Upper lobe of right lung (tissue), 1 donor: Measurements from ENCODE around the gene FXYD6. TPM values are rescaled to one million over a fixed set of nuclear protein-coding genes. Genes with fewer than 3 reads are reported as not detected.

Source experiments
- ATAC-seq: fragments of 200-7000 bp; cut with Tn5 transposase; one replicate; pipeline ENCODE4 v1.9.1; 2020; ENCODE audit warnings: mild to moderate bottlenecking, moderate library complexity
- DNase-seq: peaks from one replicate; pipeline ENCODE4 v3.0.0-alpha.2; 2020
- H3K27ac ChIP-seq: fragments of 200-600 bp; one replicate; pipeline ENCODE4 v1.8.0; 2022
- H3K27me3 ChIP-seq: fragments of 200-600 bp; one replicate; pipeline ENCODE4 v1.8.0; 2022; ENCODE audit warnings: mild to moderate bottlenecking
- H3K36me3 ChIP-seq: fragments of 200-600 bp; one replicate; pipeline ENCODE4 v1.8.0; 2022
- H3K4me1 ChIP-seq: fragments of 200-600 bp; one replicate; pipeline ENCODE4 v1.8.0; 2022
- H3K4me3 ChIP-seq: fragments of 200-600 bp; one replicate; pipeline ENCODE4 v1.8.0; 2022; ENCODE audit warnings: mild to moderate bottlenecking
- H3K9me3 ChIP-seq: fragments of 200-600 bp; one replicate; pipeline ENCODE4 v1.8.0; 2022
- intact Hi-C: fragments of 100-400 bp; cut with DNase I; formaldehyde crosslinking; loops from one replicate; pipeline ENCODE4 v1.11.0; 2022
- total RNA-seq: library from RNA; stranded (reverse); fragmentation: NEBNext Ultra II Directional; extraction: Animal tissue kit (Norgen Biotek cat#: 25700); gene quantifications from one replicate; pipeline ENCODE4 v1.2.1, GENCODE V29; 2021
- TF ChIP-seq, protein P1 (sequence below): fragments of 200-600 bp; IDR thresholded peaks from one replicate; pipeline ENCODE4 v1.8.0; 2022; ENCODE audit warnings: antibody characterized with exemption
- donor health status: DM: no; HTN: yes; CAD: no; lungs with severe emphysema.

The FXYD6 gene
- total RNA-seq, 1 donor from 2014 or later = 59.0 TPM

DNA sequence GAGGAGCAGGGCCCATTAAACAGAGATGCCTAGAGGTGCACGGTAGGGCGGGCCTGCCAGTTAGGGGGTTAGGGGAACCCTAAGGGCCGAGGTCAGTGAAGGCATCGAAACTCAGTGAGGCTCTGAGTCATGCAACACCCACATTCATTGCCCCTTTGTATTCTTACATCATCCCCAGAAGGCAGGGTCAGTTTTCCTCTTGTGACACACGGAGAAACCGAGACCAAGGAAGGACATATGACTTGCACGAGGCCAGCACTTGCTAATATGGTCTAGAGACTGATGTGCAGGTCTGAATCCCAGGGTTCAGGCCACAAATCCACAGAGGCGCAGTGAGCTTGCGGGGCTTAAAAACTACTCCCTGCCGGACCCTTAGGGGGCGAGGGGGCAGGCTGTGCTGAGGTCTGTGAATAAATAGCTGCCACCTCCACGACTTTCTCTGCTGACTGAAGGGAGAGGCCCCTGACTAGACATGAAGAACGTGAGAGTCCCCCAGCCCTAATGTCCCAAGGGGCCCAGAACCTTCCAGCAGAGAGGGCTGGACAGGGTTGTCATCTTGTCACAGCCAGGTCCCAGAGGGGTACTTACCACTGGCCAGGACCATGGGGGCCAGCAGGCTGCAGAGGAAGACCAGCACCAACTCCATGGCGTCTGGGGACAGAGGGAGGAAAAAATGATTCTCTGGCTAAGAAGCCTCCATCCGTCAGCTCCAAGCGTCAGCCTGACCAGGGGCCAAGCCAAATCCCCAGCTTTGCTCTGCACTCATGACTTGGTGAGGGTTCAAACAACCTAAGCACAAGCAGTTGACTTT is 34.1 kb downstream of the FXYD6 start:
- Histone ChIP-seq H3K27ac (no peak overlapping the region), H3K4me3 (no peak overlapping the region), H3K4me1 (peaks cover 6% of the 10 kb centered on the region), H3K36me3 (no peaks in the 10 kb centered on the region), H3K9me3 (no peaks in the 10 kb centered on the region), H3K27me3 (no peaks in the 10 kb centered on the region)
- TF ChIP-seq, protein P1, sequence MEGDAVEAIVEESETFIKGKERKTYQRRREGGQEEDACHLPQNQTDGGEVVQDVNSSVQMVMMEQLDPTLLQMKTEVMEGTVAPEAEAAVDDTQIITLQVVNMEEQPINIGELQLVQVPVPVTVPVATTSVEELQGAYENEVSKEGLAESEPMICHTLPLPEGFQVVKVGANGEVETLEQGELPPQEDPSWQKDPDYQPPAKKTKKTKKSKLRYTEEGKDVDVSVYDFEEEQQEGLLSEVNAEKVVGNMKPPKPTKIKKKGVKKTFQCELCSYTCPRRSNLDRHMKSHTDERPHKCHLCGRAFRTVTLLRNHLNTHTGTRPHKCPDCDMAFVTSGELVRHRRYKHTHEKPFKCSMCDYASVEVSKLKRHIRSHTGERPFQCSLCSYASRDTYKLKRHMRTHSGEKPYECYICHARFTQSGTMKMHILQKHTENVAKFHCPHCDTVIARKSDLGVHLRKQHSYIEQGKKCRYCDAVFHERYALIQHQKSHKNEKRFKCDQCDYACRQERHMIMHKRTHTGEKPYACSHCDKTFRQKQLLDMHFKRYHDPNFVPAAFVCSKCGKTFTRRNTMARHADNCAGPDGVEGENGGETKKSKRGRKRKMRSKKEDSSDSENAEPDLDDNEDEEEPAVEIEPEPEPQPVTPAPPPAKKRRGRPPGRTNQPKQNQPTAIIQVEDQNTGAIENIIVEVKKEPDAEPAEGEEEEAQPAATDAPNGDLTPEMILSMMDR = no peak
- intact Hi-C loops = loop anchor here (5.0 kb wide), 1 partner anchor 105 kb away; no protein-coding TSS in a partner anchor
- DNase-seq (peak; percentile 63), ATAC-seq (peak; percentile 82)

DNA sequence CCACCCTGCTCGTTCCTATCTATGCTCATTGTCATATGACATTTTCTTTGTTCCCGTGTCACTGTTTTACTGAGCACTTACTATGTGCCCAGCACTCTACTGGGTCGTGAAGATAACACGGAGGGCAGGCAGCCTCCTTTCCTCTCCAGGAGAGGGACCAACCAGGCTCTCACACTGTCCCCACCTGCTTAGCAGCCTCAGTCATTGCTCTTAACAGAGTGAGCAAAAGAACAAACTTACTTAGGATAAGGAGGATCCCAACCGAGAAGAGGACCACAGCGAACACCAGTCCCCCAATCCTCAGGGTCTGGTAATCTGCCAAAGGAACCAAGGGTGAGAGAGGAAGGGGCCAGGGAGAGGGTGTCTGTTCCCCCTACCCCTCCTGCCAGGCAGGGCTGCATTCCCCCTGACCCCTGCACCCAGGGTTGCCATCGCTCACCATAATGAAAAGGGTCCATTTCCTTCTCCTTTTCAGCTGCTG is 34.9 kb downstream of the FXYD6 start:
- ATAC-seq (peak; percentile 3), DNase-seq (no peak)
- no peaks in the 10 kb centered on the region for H3K9me3 ChIP-seq
- intact Hi-C loops = loop anchor here (5.0 kb wide), 1 partner anchor 106 kb away; no protein-coding TSS in a partner anchor
- no peaks in the 10 kb centered on the region for H3K36me3 ChIP-seq
- TF ChIP-seq, protein P1 = no peak
- peaks cover 6% of the 10 kb centered on the region for H3K4me1 ChIP-seq
- no peak overlapping the region for H3K4me3 ChIP-seq
- H3K27me3 ChIP-seq = no peaks in the 10 kb centered on the region
- no peak overlapping the region for H3K27ac ChIP-seq

DNA sequence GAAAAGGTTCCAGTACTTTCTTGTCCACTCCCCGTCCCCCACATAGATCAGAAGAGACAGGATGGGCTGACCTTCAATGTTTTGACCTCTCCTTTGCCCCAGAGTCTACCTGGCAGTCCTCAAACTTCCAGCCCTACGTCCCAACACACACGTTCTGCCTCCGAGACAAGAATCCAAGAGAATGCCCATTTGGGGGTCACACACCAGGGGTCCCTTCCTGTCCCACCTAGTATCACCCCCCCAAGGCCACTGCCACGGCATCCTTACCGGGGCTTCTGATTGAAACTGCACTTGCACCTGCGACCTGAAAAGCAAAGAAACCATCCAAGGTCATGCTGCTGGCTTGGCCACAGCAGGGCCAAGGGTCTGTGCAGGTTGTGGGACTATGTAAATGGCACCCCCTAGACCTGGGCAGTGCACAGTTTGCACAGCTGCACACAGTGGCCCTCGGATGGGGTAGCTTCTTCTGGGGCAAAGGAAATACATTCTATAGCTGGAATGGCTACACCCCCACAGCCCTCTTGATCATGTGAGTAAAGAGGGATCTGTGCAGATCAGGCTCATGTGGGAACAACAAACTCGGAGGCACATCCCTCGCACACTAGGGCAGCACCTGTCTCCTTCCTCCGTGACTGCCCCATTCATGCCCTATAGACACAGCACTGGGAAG is 35.4 kb downstream of the FXYD6 start:
- DNase-seq (peak; percentile 44), ATAC-seq (no peak)
- intact Hi-C loops = loop anchor here (5.0 kb wide), 1 partner anchor 106 kb away; no protein-coding TSS in a partner anchor
- TF ChIP-seq, protein P1 = no peak
- Histone ChIP-seq H3K4me1 (peaks cover 6% of the 10 kb centered on the region), H3K4me3 (no peak overlapping the region), H3K36me3 (no peaks in the 10 kb centered on the region), H3K27ac (no peak overlapping the region), H3K9me3 (no peaks in the 10 kb centered on the region), H3K27me3 (no peaks in the 10 kb centered on the region)

DNA sequence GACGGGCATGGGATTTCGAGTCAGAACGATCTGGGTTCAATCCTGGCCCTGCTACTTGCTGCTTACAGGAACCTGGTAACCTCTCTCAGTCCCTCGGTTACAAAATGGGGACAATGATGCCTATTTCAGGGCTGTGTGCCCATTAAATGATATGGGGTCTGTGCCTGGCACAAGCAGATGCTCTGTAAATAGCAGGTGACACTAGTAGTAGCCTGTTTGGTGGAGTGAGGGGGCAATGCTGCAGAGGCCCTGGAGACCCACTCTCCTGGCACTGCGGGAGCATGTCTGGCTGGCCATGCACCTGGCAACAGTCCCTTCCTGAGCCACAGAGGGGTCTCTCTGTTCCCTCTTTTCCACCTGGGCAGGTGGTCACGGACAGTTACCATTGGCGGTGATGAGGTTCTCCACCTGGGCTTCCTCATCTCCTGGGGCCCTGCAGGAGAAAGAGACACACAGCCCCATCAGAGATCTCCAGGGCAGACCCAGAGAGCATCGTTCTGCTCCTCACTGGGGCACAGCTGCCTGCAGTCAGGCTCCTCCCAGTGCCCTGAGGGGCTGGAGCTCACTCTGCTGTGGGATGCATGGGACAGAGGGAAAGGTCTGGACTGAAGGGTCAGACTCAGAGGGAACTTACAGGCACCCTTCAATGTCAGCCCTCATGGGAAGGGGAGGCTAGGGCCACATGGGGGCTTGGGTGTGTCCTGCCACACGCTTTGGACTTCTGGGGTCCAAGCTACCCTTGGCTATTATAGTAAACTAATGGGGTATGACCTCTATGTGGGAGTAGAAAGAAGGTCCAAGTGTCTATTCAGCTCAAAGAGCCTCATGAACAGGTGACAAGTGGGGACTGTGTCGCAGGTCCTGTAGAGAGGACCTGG is 36.3 kb downstream of the FXYD6 start:
- Histone ChIP-seq H3K4me1 (peaks cover 6% of the 10 kb centered on the region), H3K27ac (no peak overlapping the region), H3K4me3 (no peak overlapping the region), H3K36me3 (no peaks in the 10 kb centered on the region), H3K27me3 (no peaks in the 10 kb centered on the region), H3K9me3 (no peaks in the 10 kb centered on the region)
- DNase-seq = peak; percentile 33
- ATAC-seq = no peak
- intact Hi-C loops = loop anchor here (5.0 kb wide), 1 partner anchor 107 kb away; no protein-coding TSS in a partner anchor
- TF ChIP-seq, protein P1 = no peak

DNA sequence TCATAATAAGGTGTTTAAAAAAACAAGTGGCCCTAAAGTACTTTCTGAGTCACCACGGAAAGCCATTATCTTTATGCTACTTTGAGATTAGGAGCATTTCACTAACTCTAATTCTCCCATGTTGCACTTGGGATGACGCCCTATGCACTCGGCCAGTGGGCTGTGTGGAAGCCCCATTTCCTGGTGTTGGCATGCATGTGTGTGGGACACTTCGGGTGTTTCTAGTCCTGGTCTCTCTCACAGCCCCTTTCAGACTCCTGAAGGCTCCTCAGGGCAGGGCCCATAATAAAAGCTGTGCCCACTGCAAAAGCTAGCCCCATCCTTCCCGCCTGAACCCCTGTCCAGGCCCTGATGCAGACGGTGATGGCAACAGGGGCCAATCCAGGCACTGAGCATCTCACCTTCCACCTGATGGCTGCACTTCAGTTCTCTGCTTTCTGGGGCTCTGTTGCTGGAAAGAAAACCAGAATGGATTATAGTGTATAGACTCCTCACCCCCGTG is 37.0 kb downstream of the FXYD6 start:
- no peak overlapping the region for H3K27ac ChIP-seq
- DNase-seq (peak; percentile 39), ATAC-seq (no peak)
- H3K27me3 ChIP-seq = no peaks in the 10 kb centered on the region
- no peaks in the 10 kb centered on the region for H3K36me3 ChIP-seq
- H3K9me3 ChIP-seq = no peaks in the 10 kb centered on the region
- intact Hi-C loops = no loop called here
- no peak overlapping the region for H3K4me3 ChIP-seq
- H3K4me1 ChIP-seq = peaks cover 6% of the 10 kb centered on the region
- TF ChIP-seq, protein P1 = no peak
